ENCODE measurements around the gene MED4.

Gene MED4

DNA sequence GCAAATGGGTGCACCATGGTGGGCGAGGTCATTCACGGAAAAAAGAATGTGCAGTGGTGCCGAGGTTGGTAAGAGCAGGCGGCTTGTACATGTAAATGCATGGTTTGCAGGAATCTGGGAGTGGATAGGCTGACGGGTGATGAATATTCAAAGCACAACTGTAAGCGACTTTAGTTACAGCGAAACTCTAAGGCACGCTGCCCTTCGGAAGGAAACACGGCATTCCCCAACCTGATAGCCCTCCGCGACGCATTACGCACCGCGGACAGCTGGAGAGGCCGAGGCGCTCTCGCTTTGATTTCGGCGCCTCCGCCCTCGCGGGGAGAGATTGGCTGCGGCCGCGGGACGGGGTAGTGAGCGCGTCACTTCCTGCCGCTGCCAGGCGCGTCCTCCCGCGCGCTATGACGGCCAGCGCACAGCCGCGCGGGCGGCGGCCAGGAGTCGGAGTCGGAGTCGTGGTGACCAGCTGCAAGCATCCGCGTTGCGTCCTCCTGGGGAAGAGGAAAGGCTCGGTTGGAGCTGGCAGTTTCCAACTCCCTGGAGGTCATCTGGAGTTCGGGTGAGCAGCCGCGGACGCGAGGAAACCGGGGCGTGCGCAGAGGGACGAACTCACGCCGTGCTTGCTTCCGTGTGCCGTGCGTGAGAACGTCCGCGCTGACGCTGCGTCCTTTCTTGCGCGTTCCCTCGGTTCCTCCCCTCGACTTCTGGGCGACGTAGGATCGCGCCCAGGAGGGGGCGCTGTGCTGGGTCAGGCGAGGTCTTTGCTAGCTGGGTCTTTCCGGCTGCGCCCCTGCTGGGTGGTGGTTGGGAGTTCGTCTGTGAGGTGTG, 57.3 kb downstream of the MED4 start, which contains the start of gene NUDT15:
TSS of gene NUDT15 (plus strand) at position 381 of the 828 bp plus-strand sequence. CDS start at position 402, 21 bp downstream.
- peak; percentile 91 for DNase-seq (ENCODE audit: low read depth, low spot score)

DNA sequence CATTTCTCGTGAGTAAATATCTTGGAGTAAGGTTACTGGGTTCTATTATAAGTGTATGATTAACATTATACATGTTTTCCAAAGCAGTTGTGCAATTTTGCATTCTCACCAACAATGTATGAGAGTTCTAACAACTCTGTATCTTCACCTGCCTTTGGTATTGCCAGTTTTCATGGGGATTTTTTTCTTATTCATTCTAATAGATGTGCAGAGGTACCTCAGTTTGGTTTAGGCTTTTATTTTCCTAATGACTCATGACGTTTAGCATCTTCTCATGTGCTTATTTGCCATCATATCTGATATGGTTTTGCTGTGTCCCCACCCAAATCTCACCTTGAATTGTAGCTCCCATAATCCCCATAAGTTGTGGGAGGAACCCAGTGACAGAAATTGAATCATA, 65.0 kb downstream of the MED4 start:
- DNase-seq (ENCODE audit: low read depth, low spot score) = no peak

DNA sequence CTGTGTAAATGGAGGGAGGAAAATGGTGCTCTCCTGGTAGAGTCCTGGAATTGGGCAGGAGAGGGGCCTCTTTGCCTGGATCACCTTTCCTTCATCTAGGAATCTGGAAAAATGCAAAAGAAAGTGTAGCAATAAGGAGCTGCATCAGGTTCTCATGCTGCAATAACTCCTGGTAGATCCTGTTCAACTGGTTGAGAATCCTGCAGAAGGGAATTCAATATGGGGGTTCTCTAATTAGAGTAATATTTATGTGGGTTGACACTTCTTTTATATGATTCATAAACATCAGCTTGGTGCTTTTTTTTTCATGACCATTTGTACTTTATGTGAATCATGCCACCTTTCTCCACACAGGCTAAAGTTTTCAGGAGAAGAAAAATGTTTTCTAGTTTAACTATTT, 66.8 kb downstream of the MED4 start:
- DNase-seq (ENCODE audit: low read depth, low spot score) = no peak

Data from activated naive CD8-positive, alpha-beta T cell treated with anti-CD3 and anti-CD28 coated beads, Interleukin-2, amount 50 U/mL, for 16 hours (primary cell).